ENCODE measurements around the gene HS3ST4. TPM values are rescaled to one million over a fixed set of nuclear protein-coding genes. Genes with fewer than 3 reads are reported as not detected.

HS3ST4 gene
- total RNA-seq, 1 experiment from 2014 or later, result not detected

DNA sequence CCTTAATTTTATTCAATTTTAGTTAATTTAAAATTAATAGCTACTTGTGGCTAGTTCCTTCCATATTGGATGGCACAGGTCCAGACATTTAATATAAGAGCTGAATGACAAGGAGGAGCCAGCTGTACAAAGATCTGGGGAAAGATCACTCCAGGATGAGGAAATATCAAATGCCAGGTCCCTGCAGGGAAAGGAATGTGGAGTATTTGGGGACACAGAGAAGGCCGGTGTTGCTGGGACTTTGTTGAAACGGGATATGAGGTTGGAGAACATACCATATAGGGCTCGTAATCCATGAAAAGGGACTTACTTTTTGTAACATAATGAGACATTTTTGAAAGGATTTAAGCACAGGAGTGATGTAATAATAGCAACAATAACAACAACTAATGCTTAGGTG, 426.8 kb downstream of the HS3ST4 start:
- Histone ChIP-seq H3K4me3 (ENCODE audit: low read depth in 2 of 2, low read length in 2 of 2) (no peak overlapping the region), H3K9me3 (ENCODE audit: control insufficient read depth, insufficient read depth, low read depth, low read length) (no peaks in the 10 kb centered on the region), H3K4me1 (ENCODE audit: control insufficient read depth, insufficient read depth, low read length) (no peaks in the 10 kb centered on the region), H3K27ac (ENCODE audit: low read length) (no peak overlapping the region), H3K36me3 (ENCODE audit: control insufficient read depth, insufficient read depth, low read length) (no peaks in the 10 kb centered on the region), H3K27me3 (ENCODE audit: control insufficient read depth, insufficient read depth, low read length) (0 out of 2 replicates have a peak, but pooled peaks cover 2% of the 10 kb centered on the region)
- DNase-seq (ENCODE audit: low read depth, low spot score) (no peak), ATAC-seq (no peak)
- intact Hi-C loops (cut with micrococcal nuclease; ENCODE audit: unreplicated experiment), result no loop called here
- POLR2A ChIA-PET, result no interaction called here
- TF ChIP-seq POLR2AphosphoS5 (IDR thresholded peaks at IDR 0.05; ENCODE audit: low read depth, low read length) (no peak), SIN3A (IDR thresholded peaks at IDR 0.05; ENCODE audit: borderline replicate concordance, insufficient read depth, low read depth, low read length) (no peak), TCF7L2 (IDR thresholded peaks at IDR 0.05; ENCODE audit: low read depth, low read length) (no peak)
- TF ChIP-seq, protein P1, sequence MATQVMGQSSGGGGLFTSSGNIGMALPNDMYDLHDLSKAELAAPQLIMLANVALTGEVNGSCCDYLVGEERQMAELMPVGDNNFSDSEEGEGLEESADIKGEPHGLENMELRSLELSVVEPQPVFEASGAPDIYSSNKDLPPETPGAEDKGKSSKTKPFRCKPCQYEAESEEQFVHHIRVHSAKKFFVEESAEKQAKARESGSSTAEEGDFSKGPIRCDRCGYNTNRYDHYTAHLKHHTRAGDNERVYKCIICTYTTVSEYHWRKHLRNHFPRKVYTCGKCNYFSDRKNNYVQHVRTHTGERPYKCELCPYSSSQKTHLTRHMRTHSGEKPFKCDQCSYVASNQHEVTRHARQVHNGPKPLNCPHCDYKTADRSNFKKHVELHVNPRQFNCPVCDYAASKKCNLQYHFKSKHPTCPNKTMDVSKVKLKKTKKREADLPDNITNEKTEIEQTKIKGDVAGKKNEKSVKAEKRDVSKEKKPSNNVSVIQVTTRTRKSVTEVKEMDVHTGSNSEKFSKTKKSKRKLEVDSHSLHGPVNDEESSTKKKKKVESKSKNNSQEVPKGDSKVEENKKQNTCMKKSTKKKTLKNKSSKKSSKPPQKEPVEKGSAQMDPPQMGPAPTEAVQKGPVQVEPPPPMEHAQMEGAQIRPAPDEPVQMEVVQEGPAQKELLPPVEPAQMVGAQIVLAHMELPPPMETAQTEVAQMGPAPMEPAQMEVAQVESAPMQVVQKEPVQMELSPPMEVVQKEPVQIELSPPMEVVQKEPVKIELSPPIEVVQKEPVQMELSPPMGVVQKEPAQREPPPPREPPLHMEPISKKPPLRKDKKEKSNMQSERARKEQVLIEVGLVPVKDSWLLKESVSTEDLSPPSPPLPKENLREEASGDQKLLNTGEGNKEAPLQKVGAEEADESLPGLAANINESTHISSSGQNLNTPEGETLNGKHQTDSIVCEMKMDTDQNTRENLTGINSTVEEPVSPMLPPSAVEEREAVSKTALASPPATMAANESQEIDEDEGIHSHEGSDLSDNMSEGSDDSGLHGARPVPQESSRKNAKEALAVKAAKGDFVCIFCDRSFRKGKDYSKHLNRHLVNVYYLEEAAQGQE (IDR thresholded peaks at IDR 0.05; ENCODE audit: insufficient read depth in 1 of 2, low read depth in 2 of 2, low read length in 1 of 2), result no peak
- TF ChIP-seq, protein P2, sequence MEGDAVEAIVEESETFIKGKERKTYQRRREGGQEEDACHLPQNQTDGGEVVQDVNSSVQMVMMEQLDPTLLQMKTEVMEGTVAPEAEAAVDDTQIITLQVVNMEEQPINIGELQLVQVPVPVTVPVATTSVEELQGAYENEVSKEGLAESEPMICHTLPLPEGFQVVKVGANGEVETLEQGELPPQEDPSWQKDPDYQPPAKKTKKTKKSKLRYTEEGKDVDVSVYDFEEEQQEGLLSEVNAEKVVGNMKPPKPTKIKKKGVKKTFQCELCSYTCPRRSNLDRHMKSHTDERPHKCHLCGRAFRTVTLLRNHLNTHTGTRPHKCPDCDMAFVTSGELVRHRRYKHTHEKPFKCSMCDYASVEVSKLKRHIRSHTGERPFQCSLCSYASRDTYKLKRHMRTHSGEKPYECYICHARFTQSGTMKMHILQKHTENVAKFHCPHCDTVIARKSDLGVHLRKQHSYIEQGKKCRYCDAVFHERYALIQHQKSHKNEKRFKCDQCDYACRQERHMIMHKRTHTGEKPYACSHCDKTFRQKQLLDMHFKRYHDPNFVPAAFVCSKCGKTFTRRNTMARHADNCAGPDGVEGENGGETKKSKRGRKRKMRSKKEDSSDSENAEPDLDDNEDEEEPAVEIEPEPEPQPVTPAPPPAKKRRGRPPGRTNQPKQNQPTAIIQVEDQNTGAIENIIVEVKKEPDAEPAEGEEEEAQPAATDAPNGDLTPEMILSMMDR (IDR thresholded peaks at IDR 0.05), result no peak
- in situ Hi-C loops (cut with HindIII; ENCODE audit: low pct_unique_long_range_greater_than_20kb, low sequenced_read_pairs), result no loop called here
- CTCF ChIA-PET, result no interaction called here
- BruUV-seq (replicated peaks), result no TSS peak

DNA sequence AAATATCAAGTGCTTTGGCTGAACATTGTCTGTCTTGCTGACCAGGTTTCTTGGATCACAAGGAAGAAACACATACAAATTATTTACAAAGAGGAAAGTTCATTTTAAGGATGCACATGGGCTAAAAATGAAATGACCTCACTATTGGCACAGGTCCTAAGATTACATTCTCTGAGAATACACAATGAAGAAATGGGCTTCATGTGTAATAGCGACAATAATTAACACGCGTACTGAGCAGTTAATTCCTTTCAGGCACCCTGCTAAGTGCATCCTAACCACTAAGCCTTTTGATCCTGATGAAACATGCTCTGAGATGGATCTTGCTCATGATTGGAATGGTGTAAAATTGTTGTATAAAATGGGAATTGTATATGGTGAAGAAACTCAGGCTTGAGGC, 429.0 kb downstream of the HS3ST4 start:
- CTCF ChIA-PET, result no interaction called here
- POLR2A ChIA-PET, result no interaction called here
- ATAC-seq (no peak), DNase-seq (ENCODE audit: low read depth, low spot score) (no peak)
- H3K9me3 ChIP-seq (ENCODE audit: control insufficient read depth, insufficient read depth, low read depth, low read length), result no peaks in the 10 kb centered on the region
- TF ChIP-seq TCF7L2 (IDR thresholded peaks at IDR 0.05; ENCODE audit: low read depth, low read length) (no peak), POLR2AphosphoS5 (IDR thresholded peaks at IDR 0.05; ENCODE audit: low read depth, low read length) (no peak), SIN3A (IDR thresholded peaks at IDR 0.05; ENCODE audit: borderline replicate concordance, insufficient read depth, low read depth, low read length) (no peak)
- TF ChIP-seq, protein P1 (IDR thresholded peaks at IDR 0.05; ENCODE audit: insufficient read depth in 1 of 2, low read depth in 2 of 2, low read length in 1 of 2), result no peak
- TF ChIP-seq, protein P2 (IDR thresholded peaks at IDR 0.05), result no peak
- no peaks in the 10 kb centered on the region for H3K36me3 ChIP-seq (ENCODE audit: control insufficient read depth, insufficient read depth, low read length)
- 0 out of 2 replicates have a peak, but pooled peaks cover 2% of the 10 kb centered on the region for H3K27me3 ChIP-seq (ENCODE audit: control insufficient read depth, insufficient read depth, low read length)
- H3K4me1 ChIP-seq (ENCODE audit: control insufficient read depth, insufficient read depth, low read length), result no peaks in the 10 kb centered on the region
- intact Hi-C loops (cut with micrococcal nuclease; ENCODE audit: unreplicated experiment), result no loop called here
- H3K4me3 ChIP-seq (ENCODE audit: low read depth in 2 of 2, low read length in 2 of 2), result no peak overlapping the region
- in situ Hi-C loops (cut with HindIII; ENCODE audit: low pct_unique_long_range_greater_than_20kb, low sequenced_read_pairs), result no loop called here
- no TSS peak for BruUV-seq (replicated peaks)
- no peak overlapping the region for H3K27ac ChIP-seq (ENCODE audit: low read length)

Measured in Panc1 (cell line).